ENCODE data around the gene PTPN3.

The PTPN3 gene

GRCh38 chr9:109335929-109336328 lies 162.2 kb downstream of the PTPN3 start:
- DNase-seq (ENCODE audit: low spot score), result no peak

DNA sequence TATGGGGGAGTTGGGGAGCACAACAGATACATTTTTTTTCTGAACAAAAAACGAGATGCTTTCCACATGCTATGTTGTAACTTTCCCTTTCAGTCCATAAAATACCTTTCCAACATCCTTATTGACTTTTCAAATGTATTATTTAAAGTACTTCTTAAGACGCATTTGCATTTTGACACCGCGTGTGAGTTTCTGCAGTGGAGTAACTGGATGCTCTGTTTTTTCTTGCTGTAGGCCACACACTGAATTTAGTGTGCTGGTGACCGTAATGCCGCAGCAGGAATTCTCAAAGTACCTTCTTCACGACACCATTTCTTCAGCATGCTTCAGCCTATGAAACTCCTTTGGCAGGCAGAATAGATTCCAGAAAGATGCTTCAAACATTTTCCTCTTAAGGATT lies 163.0 kb downstream of the PTPN3 start:
- no peak for DNase-seq (ENCODE audit: low spot score)

DNA sequence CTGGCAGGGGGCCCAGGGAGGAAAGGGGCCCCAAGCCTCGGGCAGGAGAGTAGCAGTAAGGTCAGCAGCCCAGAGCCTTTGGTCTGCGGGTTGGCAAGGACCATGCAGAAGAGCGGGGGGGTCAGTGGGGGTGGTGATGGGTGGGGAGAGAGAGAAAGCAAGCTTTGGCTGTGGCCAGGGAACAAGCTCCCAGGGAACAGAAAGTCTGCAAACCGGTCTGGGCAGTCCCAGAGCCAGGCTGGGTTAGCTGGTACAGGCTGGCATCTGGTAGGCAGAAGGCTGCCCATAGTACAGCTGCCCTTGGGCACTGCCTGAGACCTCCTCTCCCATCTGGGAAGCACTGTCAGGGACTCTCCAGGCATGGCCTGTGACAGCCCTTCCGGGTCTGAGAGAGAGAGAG lies 166.8 kb downstream of the PTPN3 start:
- DNase-seq (ENCODE audit: low spot score), result no peak

DNA sequence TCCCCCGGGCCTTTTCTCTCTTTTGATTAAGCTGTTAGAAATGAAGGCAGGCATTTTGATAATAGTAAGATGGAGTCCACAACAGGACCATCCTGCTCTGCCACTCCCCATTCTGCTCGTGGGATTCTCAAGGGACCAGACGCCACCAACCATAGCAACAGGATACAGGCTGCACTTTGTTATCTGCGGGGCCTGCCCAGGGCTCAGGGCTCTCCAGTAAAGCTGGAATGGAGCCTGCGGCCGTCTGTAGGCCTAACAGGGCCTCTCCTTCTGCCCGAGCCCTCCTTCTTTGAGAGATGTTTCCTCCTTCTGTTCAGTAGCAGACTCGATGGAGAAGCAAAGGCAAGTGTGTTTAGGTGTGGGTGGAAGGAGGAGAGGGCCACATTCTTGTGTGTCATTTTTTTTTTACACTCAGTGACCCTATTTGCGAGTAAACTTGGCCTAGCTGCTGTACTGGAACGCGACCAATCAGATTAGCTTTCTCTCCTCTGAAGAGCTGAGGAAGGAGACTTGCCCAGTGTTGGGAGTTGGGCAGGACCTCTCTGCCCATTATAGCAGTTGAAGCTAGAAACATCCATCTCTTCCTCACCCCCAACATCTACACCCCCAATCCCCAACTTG lies 168.4 kb downstream of the PTPN3 start:
- DNase-seq (ENCODE audit: low spot score), result no peak

- DNase-seq (ENCODE audit: low spot score), result peak; percentile 79
These were observed 169.0 kb downstream of the PTPN3 start for GRCh38 chr9:109328978-109329637.
